ENCODE results near the gene PKDCC. TPM values are rescaled to one million over a fixed set of nuclear protein-coding genes. Genes with fewer than 3 reads are reported as not detected.

Gene PKDCC
- total RNA-seq, 1 experiment from 2014 or later: 14.8 TPM

- H3K27ac ChIP-seq (ENCODE audit: low read length): no peak overlapping the region
- no peaks in the 10 kb centered on the region for H3K9me3 ChIP-seq (ENCODE audit: control insufficient read depth, insufficient read depth, low read depth, low read length)
- no peak for TF ChIP-seq POLR2AphosphoS5 (IDR thresholded peaks at IDR 0.05; ENCODE audit: low read depth, low read length)
- TF ChIP-seq SIN3A (IDR thresholded peaks at IDR 0.05; ENCODE audit: borderline replicate concordance, insufficient read depth, low read depth, low read length): no peak
- TF ChIP-seq CTCF (IDR thresholded peaks at IDR 0.05): no peak
- TF ChIP-seq TCF7L2 (IDR thresholded peaks at IDR 0.05; ENCODE audit: low read depth, low read length): no peak
- TF ChIP-seq REST (IDR thresholded peaks at IDR 0.05; ENCODE audit: insufficient read depth in 1 of 2, low read depth in 2 of 2, low read length in 1 of 2): no peak
- H3K36me3 ChIP-seq (ENCODE audit: control insufficient read depth, insufficient read depth, low read length): no peaks in the 10 kb centered on the region
- H3K27me3 ChIP-seq (ENCODE audit: control insufficient read depth, insufficient read depth, low read length): no peaks in the 10 kb centered on the region
- H3K4me3 ChIP-seq (ENCODE audit: low read depth in 2 of 2, low read length in 2 of 2): no peak overlapping the region
- in situ Hi-C loops (cut with HindIII; ENCODE audit: low pct_unique_long_range_greater_than_20kb, low sequenced_read_pairs) (no loop called here), intact Hi-C loops (cut with micrococcal nuclease; ENCODE audit: unreplicated experiment) (no loop called here)
- peaks cover 15% of the 10 kb centered on the region for H3K4me1 ChIP-seq (ENCODE audit: control insufficient read depth, insufficient read depth, low read length)
- BruUV-seq (replicated peaks): no TSS peak
- POLR2A ChIA-PET: no interaction called here
- no peak for DNase-seq (ENCODE audit: low read depth, low spot score)
- CTCF ChIA-PET: interaction anchor here (0.7 kb wide), 1 partner anchor 158 kb away, joined by 3 read pairs; no protein-coding TSS in a partner anchor
- peak; percentile 42; the same call in 1 of the 2 replicates for ATAC-seq
Observed at GRCh38 chr2:42008241-42008921, 39.4 kb upstream of the PKDCC start.

- DNase-seq (ENCODE audit: low read depth, low spot score) (no peak), ATAC-seq (peak; percentile 33; the same call in 1 of the 2 replicates)
- in situ Hi-C loops (cut with HindIII; ENCODE audit: low pct_unique_long_range_greater_than_20kb, low sequenced_read_pairs) (no loop called here), intact Hi-C loops (cut with micrococcal nuclease; ENCODE audit: unreplicated experiment) (no loop called here)
- POLR2A ChIA-PET: no interaction called here
- BruUV-seq (replicated peaks): no TSS peak
- Histone ChIP-seq H3K4me3 (ENCODE audit: low read depth in 2 of 2, low read length in 2 of 2) (peak overlapping the region in 1 of 2 experiments; percentile 24; a peak in 2 of 4 replicates), H3K4me1 (ENCODE audit: control insufficient read depth, insufficient read depth, low read length) (peaks cover 15% of the 10 kb centered on the region), H3K9me3 (ENCODE audit: control insufficient read depth, insufficient read depth, low read depth, low read length) (no peaks in the 10 kb centered on the region), H3K36me3 (ENCODE audit: control insufficient read depth, insufficient read depth, low read length) (no peaks in the 10 kb centered on the region), H3K27me3 (ENCODE audit: control insufficient read depth, insufficient read depth, low read length) (no peaks in the 10 kb centered on the region), H3K27ac (ENCODE audit: low read length) (peak overlapping the region; percentile 39; the same call in 1 of the 2 replicates)
- CTCF ChIA-PET: interaction anchor here (0.6 kb wide), 1 partner anchor 23 kb away, joined by 3 read pairs; no protein-coding TSS in a partner anchor
- TF ChIP-seq POLR2AphosphoS5 (IDR thresholded peaks at IDR 0.05; ENCODE audit: low read depth, low read length) (no peak), CTCF (IDR thresholded peaks at IDR 0.05) (no peak), TCF7L2 (IDR thresholded peaks at IDR 0.05; ENCODE audit: low read depth, low read length) (no peak), REST (IDR thresholded peaks at IDR 0.05; ENCODE audit: insufficient read depth in 1 of 2, low read depth in 2 of 2, low read length in 1 of 2) (no peak), SIN3A (IDR thresholded peaks at IDR 0.05; ENCODE audit: borderline replicate concordance, insufficient read depth, low read depth, low read length) (no peak)
Observed at GRCh38 chr2:42009657-42010580, 37.9 kb upstream of the PKDCC start.

All from Panc1 (cell line).